GM21526 (cell line): ENCODE measurements around the gene MSS51.
"Not testable (repeated sequence)": the region's sequence is repeated elsewhere in the genome, so short reads cannot be mapped to it uniquely, and the experiment has no call there.

ENCODE experiments used
- ATAC-seq: cut with Tn5 transposase; IDR thresholded peaks from one replicate; pipeline ENCODE4 v1.9.1; 2021; ENCODE audit warnings: moderate library complexity; ENCODE audit not compliant: unreplicated experiment, low FRiP score

Gene MSS51

DNA sequence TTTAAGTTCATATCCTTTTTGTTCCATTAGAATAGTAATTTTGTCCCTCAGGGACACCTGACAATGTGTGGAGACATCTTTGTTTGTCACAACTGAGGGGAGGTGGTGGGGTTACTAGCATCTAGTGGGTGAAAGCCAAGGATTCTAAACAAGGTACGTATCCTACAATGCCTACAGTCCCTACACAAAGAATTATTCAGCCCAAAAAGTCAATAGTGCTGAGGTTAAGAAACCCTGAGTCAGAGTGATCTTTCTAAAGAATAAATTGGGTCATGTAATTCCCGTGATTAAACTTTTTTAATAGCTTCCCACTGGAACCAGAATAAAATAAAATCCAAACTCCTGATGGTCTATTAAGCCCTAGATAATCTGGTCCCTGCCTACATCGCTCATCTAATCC lies 16.8 kb downstream of the MSS51 start:
- no peak for ATAC-seq

DNA sequence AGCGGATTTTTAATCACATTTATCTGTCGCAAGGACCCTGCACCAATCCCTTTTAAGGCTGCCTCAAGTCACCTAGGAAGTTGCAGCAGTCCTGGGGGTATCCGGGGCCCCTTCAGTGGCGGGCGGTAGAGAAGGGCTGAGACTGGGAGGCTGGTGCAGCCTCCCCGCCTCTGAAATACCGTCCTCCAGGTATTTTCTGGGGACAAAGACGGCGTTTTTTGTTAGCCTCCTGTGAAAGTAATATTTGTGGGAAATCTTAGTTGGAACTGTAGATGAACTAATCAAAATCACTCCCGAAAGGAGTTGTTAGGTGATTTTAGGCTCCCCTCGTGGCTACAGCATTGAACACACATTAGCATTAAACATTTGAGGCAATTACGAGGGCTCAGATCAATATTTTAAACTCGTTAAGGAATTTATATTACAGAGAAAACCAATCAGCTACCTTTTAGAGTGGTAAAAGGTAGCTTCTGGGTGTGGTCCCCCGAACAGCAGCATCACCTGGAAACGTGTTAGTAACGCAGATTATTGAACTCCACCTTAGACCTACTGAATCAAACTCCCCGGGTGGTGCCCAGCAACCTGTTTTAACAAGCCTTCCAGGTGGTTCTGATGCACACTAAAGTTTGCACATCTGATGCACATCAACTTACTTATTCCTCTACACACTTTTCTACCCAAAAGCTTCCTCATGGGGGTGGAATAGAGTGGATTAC lies 19.0 kb downstream of the MSS51 start:
- ATAC-seq = peak; percentile 34

DNA sequence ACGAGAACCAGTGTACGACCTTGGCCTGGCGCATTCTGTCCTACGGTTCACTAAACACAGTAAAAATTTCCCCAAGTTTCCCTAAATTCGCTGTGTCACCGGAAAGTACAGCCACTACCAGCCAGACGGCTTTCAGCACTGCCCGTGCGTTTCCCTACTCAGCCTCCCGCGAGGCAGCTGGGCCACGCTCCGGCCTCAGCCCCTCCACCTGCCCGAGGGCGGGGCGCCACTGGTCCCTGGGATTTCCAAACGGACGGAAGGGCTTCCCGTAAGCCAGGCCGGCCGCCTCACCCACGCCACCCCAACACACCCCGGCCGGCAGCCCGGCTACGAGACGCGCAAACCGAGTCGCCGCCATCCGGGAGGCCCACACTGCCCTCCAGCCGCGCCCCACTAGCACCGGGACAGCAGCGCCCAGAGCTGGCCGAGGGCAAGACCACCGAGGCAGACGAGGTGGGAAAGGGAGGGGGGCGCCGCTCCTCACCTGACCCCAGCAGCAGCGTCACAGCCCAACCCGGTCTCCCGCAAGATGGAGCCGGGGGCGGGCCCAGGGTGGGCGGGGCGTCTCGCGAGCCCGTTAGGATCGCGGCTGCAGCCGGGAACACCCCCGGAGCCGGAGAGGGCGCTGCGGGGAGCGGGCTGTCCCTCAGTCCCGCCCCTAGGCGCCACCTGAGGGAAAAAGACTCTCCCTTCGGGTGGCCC lies 19.7 kb downstream of the MSS51 start, which contains the start of gene ANXA7:
TSS of gene ANXA7 (minus strand) at position 531 of the 702 bp plus-strand sequence. CDS start 13,202 bp downstream, outside the sequence.
- peak; percentile 80 for ATAC-seq

DNA sequence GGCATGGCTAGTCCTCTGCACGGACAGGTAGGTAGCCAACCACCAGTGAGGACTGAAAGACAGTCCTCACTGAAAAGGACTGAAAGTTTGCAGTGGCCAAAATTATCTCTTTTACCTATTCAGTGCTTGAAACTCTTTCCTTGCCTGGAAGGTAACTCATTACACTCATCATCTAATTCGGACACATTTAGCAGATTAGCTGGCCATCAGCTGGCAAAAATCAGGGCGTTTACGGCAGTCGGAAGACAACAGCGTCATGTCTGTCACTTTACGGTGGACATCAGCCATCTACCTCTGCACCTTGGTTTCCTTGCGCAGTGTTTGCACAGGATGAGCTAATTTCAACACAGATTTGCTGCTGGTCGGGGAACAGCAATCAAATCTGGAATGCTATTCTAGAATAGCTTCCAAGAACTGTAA lies 20.2 kb downstream of the MSS51 start:
- ATAC-seq = peak; percentile 23

DNA sequence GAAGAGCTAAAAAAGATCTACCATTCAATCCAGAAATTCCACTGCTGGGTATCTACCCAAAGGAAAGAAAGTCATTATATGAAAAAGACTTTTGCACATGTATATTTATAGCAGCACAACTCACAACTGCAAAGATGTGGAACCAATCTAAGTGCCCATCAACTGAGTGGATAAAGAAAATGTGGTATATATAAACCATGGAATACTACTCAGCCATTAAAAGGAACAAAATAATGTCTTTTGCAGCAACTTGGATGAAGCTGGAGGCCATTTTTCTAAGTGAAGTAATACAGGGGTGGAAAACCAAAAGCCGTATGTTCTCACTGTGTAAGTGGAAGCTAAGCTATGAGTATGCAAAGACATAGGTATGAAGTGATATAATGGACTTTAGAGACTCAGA lies 22.5 kb downstream of the MSS51 start:
- ATAC-seq = no peak

DNA sequence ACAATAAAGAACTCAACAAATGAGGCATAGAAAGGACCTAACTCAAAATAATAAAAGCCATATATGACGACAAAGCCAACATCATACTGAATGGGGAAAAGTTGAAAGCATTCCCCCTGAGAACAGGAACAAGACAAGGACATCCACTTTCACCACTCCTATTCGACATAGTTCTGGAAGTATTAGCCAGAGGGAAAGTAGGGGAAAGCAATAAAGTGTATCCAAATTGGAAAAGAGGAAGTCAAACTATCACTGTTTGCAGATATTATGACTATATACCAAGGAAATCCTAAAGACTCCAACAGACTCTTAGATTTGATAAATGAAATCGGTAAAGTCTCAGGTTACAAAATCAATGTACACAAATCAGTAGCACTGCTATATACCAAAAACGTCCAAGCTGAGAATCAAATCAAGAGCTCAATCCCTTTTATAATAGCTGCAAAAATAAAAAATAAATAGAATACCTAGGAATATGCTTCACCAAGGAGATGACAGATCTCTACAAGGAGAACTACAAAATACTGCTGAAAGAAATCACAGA lies 24.3 kb downstream of the MSS51 start:
- ATAC-seq = no peak

DNA sequence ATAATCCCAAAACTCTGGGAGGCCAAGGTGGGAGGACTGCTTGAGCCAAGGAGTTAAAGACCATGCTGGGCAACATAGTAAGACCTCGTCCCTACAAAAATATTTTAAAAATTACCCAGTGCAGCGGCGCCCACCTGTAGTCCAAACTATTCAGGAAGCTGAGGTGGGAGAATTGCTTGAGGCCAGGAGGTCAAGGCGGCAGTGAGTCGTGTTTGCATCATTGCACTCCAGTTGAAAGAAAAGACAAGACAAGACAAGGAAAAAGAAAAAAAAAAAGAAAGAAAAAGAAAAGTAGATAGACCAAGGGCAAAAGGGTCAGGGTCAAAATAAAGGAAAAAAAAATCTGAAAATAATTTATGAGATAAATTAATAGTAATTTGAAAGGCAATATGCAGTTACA lies 25.3 kb downstream of the MSS51 start:
- no peak for ATAC-seq

DNA sequence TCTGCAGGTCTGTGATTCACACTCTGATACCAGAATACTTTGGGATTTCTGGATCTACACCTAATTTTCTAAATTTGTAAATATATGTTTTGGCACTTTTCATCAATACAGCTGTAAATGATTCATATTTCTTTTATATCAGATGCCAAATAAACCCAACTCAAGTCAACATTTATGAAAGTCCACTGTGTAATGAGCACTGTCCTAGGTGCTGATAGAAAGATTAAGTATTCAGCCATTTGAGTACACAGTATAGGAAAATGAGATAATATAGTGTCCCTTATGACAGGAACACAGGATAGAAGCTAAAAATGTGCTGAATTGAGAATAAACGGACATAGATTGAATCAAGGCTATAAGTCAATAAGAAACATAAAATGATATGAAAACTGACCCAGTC lies 25.9 kb downstream of the MSS51 start:
- no peak for ATAC-seq

DNA sequence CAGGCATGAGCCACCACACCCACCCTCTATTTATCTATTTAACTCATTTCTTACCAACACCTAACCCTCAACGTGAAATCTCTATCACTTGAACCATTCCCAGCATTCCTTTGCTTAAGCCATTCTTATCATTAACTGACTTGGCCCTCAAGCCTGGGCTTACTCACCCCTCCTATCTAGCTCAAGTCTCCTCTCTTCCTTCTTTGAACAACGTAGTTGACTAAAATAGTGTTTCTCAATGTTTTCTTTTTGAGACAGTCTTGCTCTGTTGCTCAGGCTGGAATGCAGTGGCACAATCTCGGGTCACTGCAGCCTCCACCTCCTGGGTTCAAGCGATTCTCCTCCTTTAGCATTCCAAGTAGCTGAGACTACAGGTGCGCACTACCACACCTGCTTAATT lies 26.5 kb downstream of the MSS51 start:
- ATAC-seq = no peak

DNA sequence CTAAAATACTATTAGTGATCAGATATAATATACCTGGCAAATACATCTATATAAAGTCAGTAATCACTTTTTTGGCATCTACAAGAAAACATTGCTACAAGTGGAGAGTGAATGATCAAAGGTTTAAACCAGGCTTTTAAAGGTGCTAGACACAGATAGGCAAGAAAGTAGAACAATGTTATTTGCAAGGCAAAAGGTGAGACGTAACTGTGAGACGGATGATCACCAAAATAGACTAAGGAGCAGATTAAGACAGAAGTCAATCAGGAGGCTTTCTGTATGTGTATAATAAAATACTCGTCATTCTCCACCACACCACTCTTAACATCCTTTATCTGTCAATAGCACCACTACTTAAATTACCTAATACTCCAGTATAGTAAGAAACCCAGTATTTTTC lies 27.8 kb downstream of the MSS51 start:
- no peak for ATAC-seq

DNA sequence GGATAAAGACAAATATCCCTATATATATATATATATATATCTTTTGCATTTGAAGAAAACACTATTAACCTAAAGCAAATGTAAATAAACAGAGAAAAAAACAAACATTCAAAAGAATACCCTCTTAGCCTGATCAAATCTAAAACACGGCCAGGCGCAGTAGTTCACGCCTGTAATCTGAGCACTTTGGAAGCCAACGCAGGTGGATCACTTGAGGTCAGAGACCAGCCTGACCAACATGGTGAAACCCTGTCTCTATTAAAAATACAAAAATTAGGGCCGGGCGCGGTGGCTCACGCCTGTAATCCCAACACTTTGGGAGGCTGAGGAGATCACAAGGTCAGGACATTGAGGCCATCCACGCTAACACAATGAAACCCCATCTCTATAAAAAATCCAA lies 28.7 kb downstream of the MSS51 start:
- no peak for ATAC-seq

DNA sequence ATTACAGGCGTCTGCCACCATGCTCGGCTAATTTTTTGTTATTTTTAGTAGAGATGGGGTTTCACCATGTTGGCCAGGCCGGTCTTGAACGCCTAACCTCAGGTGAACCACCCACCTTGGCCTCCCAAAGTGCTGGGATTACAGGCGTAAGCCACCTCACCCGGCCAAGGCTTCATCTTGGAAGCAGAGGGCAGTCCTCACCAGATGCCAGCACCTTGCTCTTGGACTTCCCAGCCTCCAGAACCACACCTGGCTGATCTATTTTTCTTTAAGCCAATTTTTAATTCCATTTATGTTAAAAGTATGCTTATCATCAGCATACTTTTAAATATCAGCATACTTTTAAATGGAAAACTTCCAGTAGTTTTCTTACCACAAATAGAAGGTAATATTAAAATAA lies 31.7 kb downstream of the MSS51 start:
- no peak for ATAC-seq

DNA sequence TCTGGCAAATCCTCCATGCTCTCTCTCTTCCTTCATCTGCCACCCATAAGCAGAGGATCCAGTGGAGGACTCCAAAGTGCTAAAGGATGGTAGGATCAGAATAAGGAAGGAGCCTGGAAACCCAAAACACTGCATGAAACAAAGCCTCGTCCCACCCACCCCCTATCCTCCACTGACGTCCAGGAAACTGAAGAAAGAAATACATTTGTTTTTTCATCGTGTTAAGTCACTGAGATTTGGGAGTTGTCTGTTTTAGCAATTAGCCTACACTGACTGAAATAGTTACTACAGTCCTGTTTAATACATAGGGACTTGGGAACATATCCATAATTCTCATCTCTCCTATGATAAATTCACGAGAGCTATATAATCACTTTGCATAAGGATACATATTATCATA lies 34.3 kb downstream of the MSS51 start:
- no peak for ATAC-seq

DNA sequence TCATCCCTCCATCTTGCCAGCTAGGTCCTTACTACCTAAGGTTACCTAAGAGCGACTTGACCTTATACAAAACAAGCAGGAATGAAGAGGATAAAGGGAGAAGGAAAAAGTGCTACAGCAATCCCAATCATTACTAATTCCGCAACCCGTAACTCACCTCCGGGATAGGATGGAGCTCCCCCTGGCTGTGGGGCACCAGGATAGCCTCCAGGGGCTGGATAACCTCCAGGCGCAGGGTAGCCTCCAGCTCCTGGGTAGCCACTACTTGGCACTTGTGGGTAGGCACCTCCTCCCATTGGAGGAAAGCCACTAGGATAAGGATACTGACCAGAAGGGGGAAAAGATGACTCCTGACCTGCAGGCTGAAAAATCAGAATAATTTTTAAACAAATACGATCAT lies 35.3 kb downstream of the MSS51 start:
- ATAC-seq = no peak

DNA sequence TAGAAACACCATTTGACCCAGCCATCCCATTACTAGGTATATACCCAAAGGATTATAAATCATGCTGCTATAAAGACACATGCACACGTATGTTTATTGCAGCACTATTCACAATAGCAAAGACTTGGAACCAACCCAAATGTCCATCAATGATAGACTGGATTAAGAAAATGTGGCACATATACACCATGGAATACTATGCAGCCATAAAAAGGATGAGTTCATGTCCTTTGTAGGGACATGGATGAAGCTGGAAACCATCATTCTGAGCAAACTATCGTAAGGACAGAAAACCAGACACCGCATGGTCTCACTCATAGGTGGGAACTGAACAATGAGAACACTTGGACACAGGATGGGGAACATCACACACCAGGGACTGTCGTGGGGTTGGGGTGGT lies 39.0 kb downstream of the MSS51 start:
- not testable (repeated sequence) for ATAC-seq

DNA sequence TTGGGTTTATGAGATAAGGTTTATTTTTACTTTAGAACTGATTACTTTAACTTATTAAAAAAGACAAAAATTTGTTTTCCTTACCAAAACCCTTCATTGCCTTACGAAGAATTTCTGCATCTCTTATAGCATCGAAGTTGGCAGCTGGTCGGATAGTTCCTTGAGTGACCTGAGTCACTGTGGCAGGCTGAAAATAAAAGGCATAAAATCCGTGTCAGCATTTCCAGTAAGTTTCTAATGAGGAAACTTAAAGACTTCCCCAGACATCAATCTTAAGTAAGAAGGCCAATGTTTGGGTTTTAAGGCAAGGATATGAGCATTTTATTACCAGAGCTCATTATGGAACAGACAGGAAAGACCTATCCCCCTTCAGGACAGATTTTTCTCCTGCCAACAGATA lies 45.1 kb downstream of the MSS51 start:
- no peak for ATAC-seq

DNA sequence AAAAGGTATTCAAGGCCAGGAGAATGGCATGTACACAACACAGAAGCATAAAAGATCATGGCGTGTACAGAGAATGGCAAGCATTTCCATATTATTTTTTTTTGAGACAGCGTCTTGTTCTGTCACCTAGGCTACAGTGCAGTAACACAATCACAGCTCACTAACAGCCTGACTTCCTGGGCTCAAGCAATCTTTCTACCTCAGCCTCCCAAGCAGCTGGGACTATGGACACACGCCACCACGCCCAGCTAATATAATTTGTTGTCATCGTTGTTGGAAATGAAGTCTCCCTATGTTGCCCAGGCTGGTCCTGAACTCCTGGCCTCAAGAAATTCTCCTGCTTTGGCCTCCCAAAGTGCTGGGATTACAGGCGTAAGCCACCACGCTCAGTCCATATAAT lies 46.8 kb downstream of the MSS51 start:
- no peak for ATAC-seq

DNA sequence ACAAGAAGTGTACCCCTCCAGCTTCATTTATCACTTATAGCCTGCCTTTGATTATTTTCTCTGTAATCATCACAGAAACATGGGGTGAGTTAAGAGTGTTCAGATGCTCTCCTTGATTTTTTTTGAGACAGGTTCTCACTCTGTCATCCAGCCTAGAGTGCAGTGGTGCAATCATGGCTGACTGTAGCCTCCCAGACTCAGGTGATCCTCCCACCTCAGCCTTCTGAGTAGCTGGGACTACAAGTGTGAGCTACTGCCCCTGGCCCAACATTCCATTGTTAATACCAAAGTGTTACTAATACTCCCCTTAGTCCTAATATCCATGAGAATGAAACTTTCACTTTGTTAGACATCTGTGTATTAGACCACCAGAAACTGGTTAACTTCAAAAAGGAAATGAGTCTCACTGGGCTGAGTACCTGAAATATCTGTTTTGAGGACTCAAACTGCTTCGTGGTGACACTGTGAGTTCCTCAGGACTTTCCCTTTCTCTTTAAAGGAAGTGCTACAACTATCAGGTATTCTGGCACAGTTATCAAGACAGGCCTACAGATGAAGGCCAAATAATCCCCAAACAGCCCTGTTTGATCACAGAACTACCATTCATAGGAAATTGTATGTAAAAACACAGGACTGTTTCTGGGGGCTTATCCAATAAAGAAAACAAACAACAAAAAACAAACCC lies 54.2 kb downstream of the MSS51 start:
- no peak for ATAC-seq

DNA sequence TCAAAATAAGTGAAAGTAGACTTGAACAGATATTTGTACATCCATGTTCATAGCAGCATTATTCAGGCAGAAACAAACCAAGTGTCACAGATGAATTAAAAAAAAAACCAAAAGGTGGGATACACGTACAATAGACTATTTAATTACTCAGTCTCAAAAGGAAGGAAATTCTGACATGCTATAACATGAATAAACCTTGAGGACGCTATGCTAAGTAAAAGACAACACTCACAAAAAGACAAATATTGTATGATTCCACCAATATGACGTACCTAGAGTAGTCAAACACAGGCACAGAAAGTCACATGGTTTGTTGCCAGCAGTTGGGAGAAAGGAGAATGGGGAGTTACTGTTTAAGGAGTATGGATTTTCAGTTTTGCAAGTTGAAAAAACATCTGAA lies 56.7 kb downstream of the MSS51 start:
- no peak for ATAC-seq
